Astrocyte (in vitro differentiated cells and primary cell): ENCODE results near the gene OTOP3.

Experiments
- CTCF ChIP-seq: IDR thresholded peaks from 2 replicates; pipeline ENCODE4 v1.5.1; 2011; ENCODE audit warnings: low read depth, mild to moderate bottlenecking, inconsistent platforms, low read length, moderate library complexity; ENCODE audit not compliant: insufficient read depth
- EZH2 ChIP-seq: IDR thresholded peaks from 2 replicates; pipeline ENCODE4 v1.6.1; 2012; ENCODE audit warnings: mild to moderate bottlenecking, low read length, inconsistent platforms; ENCODE audit not compliant: insufficient read depth

- TF ChIP-seq CTCF (no peak), EZH2 (no peak)
Observed at GRCh38 chr17:74898376-74898946, 37.2 kb upstream of the OTOP3 start.
